Stimulated activated CD4-positive, alpha-beta T cell treated with anti-CD3 and anti-CD28 coated beads, Interleukin-12 subunit alpha, Interleukin-12 subunit beta, amount 100 ng/mL, for 24 hours (primary cell): ENCODE measurements around the gene GMPR.
"Not testable (repeated sequence)": the region's sequence is repeated elsewhere in the genome, so short reads cannot be mapped to it uniquely, and the experiment has no call there.

Experiments used
- DNase-seq, 2 experiments: peaks; one replicate each; pipeline ENCODE4 v3.0.0-alpha.2; 2020; ENCODE audit warnings: low read depth in 2 of 2

GMPR gene

DNA sequence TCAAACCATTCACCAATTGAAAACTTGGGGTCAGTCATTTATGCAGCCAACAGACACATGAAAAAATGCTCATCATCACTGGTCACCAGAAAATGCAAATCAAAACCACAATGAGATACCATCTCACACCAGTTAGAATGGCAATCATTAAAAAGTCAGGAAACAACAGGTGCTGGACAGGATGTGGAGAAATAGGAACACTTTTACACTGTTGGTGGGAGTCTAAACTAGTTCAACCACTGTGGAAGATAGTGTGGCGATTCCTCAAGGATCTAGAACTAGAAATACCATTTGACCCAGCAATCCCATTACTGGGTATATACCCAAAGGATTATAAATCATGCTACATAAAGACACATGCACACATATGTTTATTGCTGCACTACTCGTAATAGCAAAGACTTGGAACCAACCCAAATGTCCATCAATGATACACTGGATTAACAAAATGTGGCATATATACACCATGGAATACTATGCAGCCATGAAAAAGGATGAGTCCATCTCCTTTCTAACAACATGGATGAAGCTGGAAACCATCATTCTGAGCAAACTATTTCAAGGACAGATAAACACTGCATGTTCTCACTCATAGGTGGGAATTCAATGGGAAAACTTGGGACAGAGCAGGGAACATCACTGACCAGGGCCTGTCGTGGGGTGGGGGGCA is 13.2 kb upstream of the GMPR start:
- DNase-seq = not testable (repeated sequence)

DNA sequence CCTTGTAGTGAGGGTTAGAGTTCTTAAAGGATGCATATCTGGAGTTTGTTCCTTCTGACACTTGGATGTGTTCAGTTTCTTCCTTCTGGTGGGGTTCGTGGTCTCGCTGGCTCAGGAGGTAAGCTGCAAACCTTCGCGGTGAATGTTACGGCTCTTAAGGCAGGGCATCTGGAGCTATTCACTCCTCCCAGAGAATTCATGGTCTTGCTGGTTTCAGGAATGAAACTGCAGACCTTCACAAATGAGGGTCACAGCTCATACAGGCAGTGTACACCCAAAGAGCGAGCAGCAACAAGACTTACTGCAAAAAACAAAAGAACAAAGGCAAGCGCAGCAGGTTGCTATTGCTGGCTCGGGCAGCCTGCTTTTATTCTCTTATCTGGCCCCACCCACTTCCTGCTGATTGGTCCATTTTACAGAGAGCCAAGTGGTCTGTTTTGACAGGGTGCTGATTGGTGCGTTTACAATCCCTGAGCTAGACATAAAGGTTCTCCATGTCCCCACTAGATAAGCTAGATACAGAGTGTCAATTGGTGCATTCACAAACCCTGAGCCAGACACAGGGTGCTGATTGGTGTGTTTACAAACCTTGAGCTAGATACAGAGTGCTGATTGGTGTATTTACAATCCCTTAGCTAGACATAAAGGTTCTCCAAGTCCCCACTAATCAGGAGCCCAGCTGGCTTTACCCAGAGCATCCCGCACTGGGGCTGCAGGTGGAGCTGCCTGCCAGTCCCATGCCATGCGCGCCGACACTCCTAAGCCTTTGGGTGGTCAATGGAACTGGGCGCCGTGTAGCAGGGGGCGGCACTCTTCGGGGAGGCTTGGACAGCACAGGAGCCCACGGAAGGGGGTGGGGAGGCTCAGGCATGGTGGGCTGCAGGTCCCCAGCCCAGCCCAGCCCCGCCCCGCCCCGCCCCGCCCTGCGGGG is 12.0 kb upstream of the GMPR start:
- DNase-seq = not testable (repeated sequence)

DNA sequence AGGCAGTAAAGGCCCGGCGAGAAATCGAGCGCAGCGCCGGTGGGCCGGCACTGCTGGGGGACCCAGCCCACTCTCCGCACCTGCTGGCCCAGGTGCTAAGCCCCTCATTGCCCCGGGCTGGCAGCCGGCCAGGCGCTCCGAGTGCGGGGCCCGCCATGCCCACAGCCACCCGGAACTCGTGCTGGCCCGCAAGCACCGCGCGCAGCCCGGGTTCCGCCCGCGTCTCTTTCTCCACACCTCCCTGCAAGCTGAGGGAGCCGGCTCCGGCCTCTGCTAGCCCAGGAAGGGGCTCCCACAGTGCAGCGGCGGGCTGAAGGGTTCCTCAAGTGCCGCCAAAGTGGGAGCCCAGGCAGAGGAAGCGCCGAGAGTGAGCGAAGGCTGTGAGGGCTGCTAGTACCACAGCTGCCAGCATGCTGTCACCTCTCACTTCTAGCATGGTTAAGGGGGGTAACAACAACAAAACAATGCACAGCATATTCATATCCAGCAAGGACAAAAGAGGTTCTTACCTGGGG is 11.3 kb upstream of the GMPR start:
- no peak for DNase-seq

DNA sequence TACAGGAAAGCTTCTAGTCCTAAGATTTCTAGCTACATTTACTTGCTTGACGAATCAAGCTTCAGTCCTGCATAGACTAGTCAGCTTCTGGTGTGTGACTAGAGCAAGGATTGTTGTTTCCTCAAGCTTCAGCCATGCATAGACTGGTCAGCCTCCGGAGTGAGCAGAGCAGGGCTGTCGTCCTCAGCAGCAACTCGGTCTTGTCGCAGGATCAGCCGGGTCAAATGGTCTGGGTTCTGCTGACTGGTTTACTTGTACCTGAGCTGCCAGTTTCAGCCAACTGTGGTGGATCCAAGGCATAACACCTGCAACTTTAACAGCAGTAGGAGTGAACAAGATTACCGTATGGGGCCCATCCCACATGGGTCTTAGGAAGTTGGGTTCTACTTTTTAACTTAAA is 10.8 kb upstream of the GMPR start:
- DNase-seq = no peak

DNA sequence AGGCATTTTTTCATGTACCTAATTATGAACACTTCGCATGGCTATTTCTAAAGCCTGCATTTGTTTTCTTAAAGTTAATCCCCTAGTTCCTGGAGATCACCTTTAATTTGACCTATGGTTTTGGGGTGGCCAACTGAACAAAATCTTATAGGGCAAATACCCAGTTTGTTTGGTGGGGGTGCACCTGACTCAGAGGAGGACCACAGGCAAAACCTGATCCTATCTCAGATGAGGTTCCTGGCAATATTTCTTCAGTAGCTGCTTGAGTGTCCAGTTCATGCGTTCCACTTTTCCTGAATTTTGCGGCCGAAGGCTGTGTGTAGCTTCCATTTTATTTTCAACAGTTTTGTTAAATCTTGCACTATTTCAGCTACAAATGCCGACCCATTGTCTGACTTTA is 10.3 kb upstream of the GMPR start:
- DNase-seq = no peak

DNA sequence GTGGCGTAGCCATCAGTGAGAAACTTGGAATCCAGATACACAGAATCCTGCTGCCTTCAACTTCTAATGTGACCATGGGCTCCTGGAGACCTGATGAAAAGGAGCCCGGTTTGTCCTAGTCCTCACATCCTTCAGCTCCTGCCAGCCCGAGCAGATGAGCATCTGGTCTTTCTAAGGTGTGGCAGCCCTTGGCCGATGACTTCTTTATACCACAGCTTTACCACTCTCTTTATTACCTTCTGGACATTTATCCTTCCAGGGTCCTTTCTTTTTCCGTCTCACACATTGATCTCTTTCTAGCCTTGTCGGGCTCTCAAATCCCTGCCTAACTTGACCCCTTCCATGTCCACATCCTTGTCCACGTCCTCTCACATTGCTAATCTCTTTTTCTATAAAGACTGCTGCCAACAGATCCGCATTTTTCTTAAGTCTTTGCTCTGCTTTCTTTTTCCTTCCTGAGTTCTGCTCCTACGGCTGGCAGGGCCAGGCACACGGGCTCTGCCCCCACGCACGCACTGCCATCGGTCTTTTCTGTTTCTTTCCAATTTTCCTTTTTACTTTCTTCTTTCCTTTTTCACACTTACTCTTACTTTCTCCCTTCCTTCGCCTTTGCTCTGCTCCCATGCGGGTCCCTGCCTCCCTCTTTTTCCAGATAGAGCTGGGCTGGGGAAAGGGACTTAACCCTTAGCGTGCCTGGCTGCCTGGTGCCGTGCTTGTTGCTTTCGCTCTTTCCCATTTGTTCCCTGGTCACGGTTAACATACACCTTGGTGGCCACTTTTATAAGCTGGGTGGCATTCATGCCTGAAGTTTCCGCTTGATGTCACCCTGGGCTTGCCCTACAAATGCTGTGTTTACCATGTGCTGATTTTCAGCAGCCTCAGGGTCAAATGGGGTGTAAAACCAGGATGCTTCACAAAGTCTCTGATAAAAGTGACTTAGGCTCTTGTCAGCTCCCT is 9.4 kb upstream of the GMPR start:
- DNase-seq = no peak

DNA sequence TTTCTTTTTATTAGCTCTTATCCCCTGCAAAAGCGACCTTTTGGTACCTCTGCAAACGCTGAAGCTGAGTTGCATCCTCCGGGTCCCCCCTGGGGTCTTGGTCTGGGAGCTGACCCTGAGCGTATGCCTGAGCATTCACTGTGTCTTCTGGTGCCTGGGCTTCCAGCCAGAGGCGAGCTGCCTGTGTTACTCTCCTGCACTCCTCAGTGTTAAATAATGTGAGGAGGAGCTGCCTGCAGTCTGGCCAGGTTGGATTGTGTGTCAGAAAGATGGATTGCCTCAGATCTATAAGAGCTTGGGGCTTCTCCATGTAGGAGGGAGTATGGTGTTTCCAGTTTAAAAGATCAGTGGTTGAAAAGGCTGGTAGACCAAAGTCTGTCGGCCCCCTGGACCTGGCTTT is 8.7 kb upstream of the GMPR start:
- DNase-seq = no peak

DNA sequence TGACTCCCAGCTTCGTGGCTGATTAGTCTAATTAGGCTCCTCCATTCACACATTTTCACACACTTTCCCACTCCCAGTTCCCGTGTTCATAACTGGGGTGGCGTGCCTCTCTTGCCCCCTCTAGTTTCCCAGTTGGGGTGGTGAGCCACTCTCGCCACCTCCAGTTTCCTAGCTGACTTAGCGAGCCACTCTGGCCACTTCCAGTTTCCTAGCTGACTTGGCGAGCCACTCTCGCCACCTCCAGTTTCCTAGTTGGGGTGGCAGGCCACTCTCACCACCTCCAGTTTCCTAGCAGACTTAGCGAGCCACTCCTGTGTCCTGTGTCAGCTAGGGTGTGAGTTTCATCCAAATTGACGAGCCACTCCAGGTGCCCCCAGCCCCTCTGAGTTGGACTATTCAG is 7.4 kb upstream of the GMPR start:
- DNase-seq = no peak

DNA sequence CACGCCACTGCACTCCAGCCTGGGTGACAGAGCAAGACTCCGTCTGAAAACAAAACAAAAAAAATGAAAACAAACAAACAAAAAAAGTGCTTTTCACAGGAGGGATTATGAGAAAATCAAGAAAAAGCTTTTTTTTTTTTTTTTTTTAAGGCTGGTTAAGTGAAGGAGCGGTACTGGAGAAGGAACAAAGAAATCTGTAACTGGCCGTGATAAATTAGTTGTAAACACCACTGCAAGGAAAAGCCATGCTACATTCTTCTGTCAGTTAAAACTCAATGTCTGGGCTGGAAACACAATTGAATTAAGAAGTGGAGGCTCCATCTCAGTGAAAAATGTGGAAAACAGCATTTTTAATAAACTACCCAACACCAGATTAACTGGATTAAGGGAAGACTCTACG is 6.3 kb upstream of the GMPR start:
- no peak for DNase-seq

DNA sequence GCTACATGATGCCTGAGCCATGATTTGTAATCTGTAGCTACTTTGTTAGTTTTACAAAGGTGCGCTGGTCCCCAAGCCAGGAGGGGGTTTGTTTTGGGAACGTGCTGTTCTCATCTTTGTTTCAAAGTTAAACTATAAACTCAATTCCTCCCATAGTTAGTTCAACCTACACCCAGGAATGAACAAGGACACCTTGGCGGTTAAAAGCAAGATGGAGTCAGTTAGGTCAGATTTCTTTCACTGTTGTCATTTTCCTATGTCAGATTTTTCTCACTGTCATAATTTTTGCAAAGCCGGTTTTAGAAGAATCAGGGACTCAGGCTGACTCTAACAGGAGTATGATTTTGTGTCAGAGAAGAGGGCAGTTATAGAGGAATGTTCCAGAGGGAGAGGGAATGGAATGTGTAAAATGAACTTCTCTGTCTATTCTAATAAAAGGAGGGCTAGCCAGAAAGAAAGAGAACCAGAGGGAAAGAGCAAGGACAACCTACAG is 2.3 kb upstream of the GMPR start:
- DNase-seq = no peak

DNA sequence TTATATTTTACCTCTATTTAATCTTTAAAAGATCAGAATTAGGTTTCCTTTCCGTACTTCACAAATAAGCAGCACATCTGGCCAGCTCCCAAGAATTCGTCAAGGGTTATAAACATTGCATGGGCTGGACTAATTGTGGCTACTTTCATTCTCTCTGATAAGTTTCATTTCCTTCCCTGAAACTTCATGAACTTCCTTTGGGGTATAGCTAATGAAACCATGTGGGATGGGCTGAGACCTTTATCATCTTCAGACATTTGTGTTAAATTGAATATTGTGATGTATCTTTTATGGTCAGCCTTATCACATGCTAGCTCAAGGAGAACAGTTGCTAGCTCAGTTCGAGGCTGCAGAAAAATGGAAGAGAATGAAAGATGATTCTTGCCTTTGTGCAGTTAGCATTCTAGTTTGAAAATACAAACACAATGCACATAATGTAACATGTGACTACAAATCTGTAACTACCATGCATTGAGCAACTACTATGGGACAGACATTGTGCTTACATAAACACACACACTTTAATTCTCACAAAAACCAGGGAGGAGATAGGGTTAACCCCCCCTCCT is 1.7 kb upstream of the GMPR start:
- DNase-seq = no peak

DNA sequence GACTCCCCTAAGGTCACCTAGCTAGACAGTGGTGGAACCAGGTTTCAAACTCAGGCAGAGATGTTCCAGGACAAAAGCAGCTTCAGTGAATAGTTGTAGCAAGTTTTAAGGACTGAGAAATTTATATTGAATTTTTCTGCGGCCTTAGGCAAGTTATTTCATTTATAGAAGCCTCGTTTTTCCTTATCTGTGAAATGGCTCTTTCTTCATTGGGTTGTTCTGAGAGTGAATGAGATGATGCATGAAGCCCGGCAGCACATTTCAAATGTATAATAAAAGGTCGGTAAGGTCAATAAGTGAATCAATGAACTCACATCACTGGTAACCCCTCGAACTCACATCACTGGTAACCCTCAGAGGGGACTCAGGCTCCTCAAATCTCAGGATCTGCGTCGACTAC is 1.1 kb upstream of the GMPR start:
- DNase-seq = no peak

DNA sequence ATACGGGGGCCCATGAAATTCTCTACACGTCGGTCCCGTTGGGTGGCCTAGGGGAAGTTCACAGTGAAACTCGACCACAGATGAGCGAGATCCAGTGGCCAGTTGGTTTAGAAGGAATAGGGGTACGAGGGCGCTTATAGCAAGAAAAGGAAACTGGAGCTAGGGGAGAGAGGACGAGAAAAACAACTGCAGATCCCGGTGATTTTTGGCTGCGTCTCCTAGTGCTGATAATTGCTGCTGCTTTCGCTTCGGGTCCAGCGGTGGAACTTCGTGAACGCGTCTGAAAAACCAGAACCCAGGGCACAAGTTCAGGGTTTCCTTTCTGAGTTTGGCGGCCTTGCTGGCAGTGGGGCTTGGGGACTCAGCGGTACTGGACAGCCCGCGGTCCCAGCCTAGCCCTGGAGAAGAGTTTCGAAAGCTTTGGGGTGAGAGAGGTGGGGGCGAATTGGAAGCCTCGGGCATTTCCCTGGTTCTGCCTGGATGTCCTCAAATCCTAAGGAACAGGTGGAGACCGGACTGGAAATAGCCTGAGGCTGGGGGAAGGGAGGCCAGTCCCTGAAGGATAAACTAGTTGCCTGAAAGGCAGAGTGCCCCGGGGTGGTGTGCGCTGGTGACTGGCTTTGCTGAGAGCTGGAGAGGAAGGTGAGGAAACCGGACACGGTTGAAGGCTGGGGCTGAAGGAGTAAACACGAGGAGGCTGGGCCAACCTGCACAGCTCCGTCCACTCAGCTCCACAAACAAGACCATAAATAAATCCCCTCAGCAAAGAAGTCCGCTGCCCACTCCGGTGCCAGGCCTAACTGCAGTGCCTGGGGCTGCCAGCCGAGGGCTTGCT is 793 bp downstream of the GMPR start:
- no peak for DNase-seq

DNA sequence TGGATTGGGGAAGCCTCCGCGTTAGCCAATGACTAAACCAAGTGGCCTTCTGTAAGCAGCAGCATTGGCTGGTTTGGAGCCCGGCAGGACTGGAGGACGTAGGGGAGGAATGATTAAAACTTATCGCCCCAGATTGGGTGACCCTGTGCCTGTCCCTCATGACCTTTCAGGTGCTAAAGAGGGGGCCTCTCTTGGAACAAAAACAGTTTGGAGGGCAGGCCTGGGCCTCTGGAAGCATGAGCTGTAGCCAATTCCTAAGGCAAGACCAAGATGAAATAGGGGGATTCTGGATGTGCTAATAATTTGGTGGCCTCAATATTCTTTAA is 1.4 kb downstream of the GMPR start:
- no peak for DNase-seq

DNA sequence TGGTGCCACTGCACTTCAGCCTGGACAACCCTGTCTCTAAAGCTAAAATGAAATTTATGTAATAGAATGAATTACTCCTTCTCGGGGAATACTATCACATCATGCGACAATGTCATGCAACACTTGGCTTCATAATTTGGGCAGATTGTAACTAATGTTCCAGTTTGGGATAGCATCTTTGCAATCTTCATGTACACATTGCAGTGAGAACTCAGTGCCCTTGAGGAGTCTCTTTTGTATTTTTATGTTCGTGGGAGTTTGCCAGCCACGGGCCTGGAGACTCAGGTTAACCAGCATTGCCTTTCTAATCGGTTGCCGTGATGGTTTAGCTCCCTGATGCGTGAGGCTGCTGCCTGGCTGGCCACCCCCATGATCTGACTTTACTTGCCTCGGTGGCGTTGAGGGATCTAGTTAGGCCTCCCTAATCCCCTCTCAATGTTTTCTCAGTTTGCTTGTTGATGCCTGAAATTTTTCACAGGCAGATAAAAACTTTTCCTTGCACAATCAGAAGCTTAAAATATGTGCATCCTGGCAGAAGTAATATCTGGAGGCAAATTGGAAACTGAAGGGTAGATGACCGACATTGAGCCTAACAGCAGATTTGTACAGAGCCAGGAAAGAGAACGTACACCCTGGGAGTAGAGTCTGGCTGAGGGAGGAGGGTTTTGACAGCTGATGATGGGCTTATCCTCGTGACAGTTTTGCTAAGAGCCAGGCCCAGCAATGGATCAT is 2.4 kb downstream of the GMPR start:
- no peak for DNase-seq

DNA sequence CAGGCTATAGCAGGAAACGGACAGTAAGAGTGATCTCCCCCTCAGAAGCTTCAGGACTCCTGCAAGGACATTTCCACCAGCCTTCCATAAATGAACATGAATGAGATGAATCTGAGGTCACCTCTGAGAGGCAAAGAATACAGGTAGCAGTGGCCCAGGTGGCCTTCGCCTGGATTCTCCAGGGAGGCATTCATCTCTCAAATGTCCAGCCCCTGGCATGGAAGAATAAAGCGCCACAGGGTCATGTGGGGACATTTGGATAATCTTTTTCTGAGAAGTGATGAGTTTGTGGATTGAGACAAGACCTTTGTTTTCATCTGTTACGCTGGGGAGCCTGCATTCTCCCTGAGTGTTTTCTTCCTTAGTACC is 2.9 kb downstream of the GMPR start:
- DNase-seq = no peak

DNA sequence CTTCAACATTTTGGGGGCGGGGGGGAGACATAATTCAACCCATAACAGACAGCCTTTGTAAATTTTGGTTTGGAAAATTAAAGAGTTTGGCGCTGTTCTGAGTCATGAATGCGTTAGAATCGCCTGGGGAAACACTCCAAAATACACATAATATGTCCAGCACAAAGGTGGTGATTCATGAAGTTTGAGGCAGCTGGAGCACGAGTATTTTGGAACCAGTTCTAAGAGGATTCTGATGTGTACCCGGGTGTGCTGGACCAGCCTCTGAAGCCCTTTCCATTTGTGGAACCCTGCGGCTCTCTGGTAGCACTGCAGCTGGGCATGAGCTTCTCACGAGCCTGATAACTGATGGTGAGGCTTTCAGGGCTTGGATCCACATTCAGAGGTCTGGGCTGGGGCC is 4.7 kb downstream of the GMPR start:
- DNase-seq = no peak

DNA sequence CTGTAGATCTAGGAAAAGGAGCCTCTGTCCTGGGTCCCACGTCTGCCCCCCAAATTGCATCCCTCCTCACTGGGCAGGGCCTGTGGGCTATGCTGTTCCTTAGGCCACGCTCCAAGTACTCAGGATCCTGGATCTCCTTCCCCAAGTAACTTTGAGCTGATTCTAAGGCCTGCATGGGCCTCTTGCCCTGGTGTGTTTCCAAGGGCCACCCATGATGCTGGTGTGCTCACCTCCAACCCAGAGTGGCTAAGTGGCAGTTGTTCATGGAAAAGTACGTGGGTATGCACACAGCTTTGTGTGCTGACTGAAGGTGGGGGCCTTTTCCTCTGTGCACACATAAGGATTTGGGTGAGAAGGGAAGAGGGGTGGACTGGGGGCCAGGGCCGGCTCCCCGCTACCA is 5.3 kb downstream of the GMPR start:
- DNase-seq = no peak

DNA sequence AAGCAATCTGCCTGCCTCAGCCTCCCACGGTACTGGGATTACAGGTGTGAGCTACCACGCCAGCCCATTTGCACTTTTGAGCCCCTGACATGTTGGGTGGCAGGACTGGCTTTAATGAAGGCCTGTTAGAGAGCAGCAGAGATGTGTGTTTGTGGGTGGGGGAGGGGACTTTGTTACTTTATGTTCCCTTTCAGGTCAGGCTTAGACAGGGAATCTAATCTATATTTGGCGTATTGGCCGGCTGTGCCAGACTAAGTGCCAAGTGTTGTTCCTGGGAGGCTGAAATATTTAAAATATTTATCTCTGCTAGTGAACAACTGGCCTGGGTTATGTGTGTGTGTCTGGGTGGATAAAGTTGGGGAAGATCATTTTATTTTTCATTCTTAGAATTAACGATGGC is 6.1 kb downstream of the GMPR start:
- no peak for DNase-seq

DNA sequence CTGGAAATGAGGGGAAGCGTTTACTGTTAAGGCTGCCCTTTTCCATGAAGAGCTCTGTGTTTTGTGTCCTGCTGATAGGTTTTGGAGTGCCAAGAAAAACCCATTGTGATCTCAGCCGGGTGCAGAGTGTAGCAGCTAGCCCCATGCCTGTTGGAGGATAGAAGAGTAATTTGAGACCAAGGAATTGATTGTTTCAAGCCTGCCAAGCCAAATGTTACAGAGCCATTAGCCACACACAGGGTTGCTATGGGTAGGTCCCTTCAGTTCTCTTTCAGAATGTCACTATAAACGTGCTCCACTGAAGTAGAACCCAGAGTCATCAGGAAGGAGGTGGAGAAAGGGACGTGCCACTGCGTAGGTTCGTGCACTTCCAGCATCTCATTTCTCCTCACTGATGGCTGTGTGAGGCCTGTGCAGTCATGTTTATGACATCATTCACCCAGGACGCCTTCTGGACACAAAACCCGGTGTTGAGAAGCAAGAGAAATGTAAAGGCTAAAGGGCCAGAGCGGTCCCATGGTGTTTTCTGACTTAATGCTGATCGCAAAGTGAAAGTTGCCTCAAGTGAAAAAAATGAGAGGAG is 6.6 kb downstream of the GMPR start:
- DNase-seq = no peak
